Body of pancreas (tissue), 4 donors: ENCODE results near the gene PRDM10.

Experiments used
- POLR2A ChIP-seq, 3 donors: fragments of 450-650 bp; IDR thresholded peaks; one replicate each; pipeline ENCODE4 v1.6.1; 2016; ENCODE audit warnings: antibody characterized with exemption in 3 of 3, mild to moderate bottlenecking in 2 of 3
- TF ChIP-seq, protein P1 (sequence below), 7 experiments: fragments of 450-650 bp in 4 of 7; fragments of 200-600 bp in 3 of 7; sonication (generic) in 3 of 7; IDR thresholded peaks; one replicate each; pipeline ENCODE4 v1.5.1; 2016 to 2019; ENCODE audit warnings: antibody characterized with exemption in 7 of 7

GRCh38 chr11:130020323-130020722 is 17.7 kb upstream of the PRDM10 start:
- TF ChIP-seq, protein P1, sequence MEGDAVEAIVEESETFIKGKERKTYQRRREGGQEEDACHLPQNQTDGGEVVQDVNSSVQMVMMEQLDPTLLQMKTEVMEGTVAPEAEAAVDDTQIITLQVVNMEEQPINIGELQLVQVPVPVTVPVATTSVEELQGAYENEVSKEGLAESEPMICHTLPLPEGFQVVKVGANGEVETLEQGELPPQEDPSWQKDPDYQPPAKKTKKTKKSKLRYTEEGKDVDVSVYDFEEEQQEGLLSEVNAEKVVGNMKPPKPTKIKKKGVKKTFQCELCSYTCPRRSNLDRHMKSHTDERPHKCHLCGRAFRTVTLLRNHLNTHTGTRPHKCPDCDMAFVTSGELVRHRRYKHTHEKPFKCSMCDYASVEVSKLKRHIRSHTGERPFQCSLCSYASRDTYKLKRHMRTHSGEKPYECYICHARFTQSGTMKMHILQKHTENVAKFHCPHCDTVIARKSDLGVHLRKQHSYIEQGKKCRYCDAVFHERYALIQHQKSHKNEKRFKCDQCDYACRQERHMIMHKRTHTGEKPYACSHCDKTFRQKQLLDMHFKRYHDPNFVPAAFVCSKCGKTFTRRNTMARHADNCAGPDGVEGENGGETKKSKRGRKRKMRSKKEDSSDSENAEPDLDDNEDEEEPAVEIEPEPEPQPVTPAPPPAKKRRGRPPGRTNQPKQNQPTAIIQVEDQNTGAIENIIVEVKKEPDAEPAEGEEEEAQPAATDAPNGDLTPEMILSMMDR (IDR thresholded peaks at IDR 0.05): no peak
- TF ChIP-seq POLR2A (IDR thresholded peaks at IDR 0.05): no peak
